Skeletal muscle satellite cell (primary cell): ENCODE measurements around the gene COLQ.

ENCODE experiments used
- H3K27me3 ChIP-seq: 2 replicates; pipeline ENCODE4 v1.7.0; 2013; ENCODE audit warnings: low read length; ENCODE audit not compliant: control insufficient read depth, insufficient read depth
- H3K36me3 ChIP-seq: 2 replicates; pipeline ENCODE4 v1.7.0; 2013; ENCODE audit warnings: mild to moderate bottlenecking, control low read depth, low read length; ENCODE audit not compliant: insufficient read depth
- H3K4me1 ChIP-seq: 2 replicates; pipeline ENCODE4 v1.7.0; 2013; ENCODE audit warnings: low read length; ENCODE audit not compliant: control insufficient read depth, insufficient read depth
- H3K4me2 ChIP-seq: 2 replicates; pipeline ENCODE4 v1.7.0; 2013; ENCODE audit warnings: mild to moderate bottlenecking, low read length
- H3K4me3 ChIP-seq: 2 replicates; pipeline ENCODE4 v1.7.0; 2013; ENCODE audit warnings: low read length
- H3K9ac ChIP-seq: 2 replicates; pipeline ENCODE4 v1.7.0; 2013; ENCODE audit warnings: mild to moderate bottlenecking, low read depth, low read length, moderate library complexity
- H3K9me3 ChIP-seq: replicated peaks from 2 replicates; pipeline ENCODE4 v1.7.0; 2013; ENCODE audit warnings: mild to moderate bottlenecking, control low read depth, low read length

COLQ gene

GRCh38 chr3:15452961-15453360 lies 68.5 kb downstream of the COLQ start:
- Histone ChIP-seq H3K4me2 (no peak overlapping the region), H3K36me3 (no peaks in the 10 kb centered on the region), H3K9me3 (no peaks in the 10 kb centered on the region), H3K9ac (no peak overlapping the region), H3K27me3 (no peaks in the 10 kb centered on the region), H3K4me1 (no peaks in the 10 kb centered on the region), H3K4me3 (no peak overlapping the region)

- no peaks in the 10 kb centered on the region for H3K9me3 ChIP-seq
- H3K36me3 ChIP-seq, result no peaks in the 10 kb centered on the region
- no peak overlapping the region for H3K4me2 ChIP-seq
- H3K9ac ChIP-seq, result no peak overlapping the region
- H3K27me3 ChIP-seq, result no peaks in the 10 kb centered on the region
- H3K4me1 ChIP-seq, result no peaks in the 10 kb centered on the region
- H3K4me3 ChIP-seq, result no peak overlapping the region
Measured at GRCh38 chr3:15452156-15452555, 69.3 kb downstream of the COLQ start.

GRCh38 chr3:15451216-15452113 lies 70.0 kb downstream of the COLQ start:
- no peak overlapping the region for H3K9ac ChIP-seq
- no peaks in the 10 kb centered on the region for H3K9me3 ChIP-seq
- H3K4me1 ChIP-seq, result no peaks in the 10 kb centered on the region
- no peak overlapping the region for H3K4me2 ChIP-seq
- no peaks in the 10 kb centered on the region for H3K36me3 ChIP-seq
- H3K4me3 ChIP-seq, result no peak overlapping the region
- H3K27me3 ChIP-seq, result no peaks in the 10 kb centered on the region

GRCh38 chr3:15450438-15451215 lies 70.9 kb downstream of the COLQ start:
- H3K4me3 ChIP-seq, result no peak overlapping the region
- no peak overlapping the region for H3K9ac ChIP-seq
- no peak overlapping the region for H3K4me2 ChIP-seq
- H3K36me3 ChIP-seq, result no peaks in the 10 kb centered on the region
- no peaks in the 10 kb centered on the region for H3K27me3 ChIP-seq
- no peaks in the 10 kb centered on the region for H3K9me3 ChIP-seq
- no peaks in the 10 kb centered on the region for H3K4me1 ChIP-seq

- Histone ChIP-seq H3K4me2 (no peak overlapping the region), H3K36me3 (no peaks in the 10 kb centered on the region), H3K9ac (no peak overlapping the region), H3K27me3 (no peaks in the 10 kb centered on the region), H3K4me1 (no peaks in the 10 kb centered on the region), H3K9me3 (no peaks in the 10 kb centered on the region), H3K4me3 (no peak overlapping the region)
Measured at GRCh38 chr3:15449489-15450224, 71.8 kb downstream of the COLQ start.

- no peaks in the 10 kb centered on the region for H3K27me3 ChIP-seq
- H3K4me1 ChIP-seq, result peaks cover 21% of the 10 kb centered on the region
- no peak overlapping the region for H3K4me3 ChIP-seq
- H3K4me2 ChIP-seq, result no peak overlapping the region
- H3K36me3 ChIP-seq, result peaks cover 39% of the 10 kb centered on the region
- no peak overlapping the region for H3K9ac ChIP-seq
- H3K9me3 ChIP-seq, result no peaks in the 10 kb centered on the region
Measured at GRCh38 chr3:15443826-15444524, 77.5 kb downstream of the COLQ start.

GRCh38 chr3:15440891-15441290 lies 80.6 kb downstream of the COLQ start:
- Histone ChIP-seq H3K9ac (no peak overlapping the region), H3K4me2 (no peak overlapping the region), H3K36me3 (peaks cover 60% of the 10 kb centered on the region), H3K27me3 (no peaks in the 10 kb centered on the region), H3K4me3 (no peak overlapping the region), H3K9me3 (no peaks in the 10 kb centered on the region), H3K4me1 (peaks cover 27% of the 10 kb centered on the region)

GRCh38 chr3:15439476-15439875 lies 82.0 kb downstream of the COLQ start:
- Histone ChIP-seq H3K9ac (no peak overlapping the region), H3K4me1 (peaks cover 27% of the 10 kb centered on the region), H3K36me3 (peaks cover 74% of the 10 kb centered on the region)

GRCh38 chr3:15438983-15439382 lies 82.5 kb downstream of the COLQ start:
- no peaks in the 10 kb centered on the region for H3K9me3 ChIP-seq
- peaks cover 76% of the 10 kb centered on the region for H3K36me3 ChIP-seq
- H3K4me2 ChIP-seq, result no peak overlapping the region
- H3K27me3 ChIP-seq, result no peaks in the 10 kb centered on the region
- no peak overlapping the region for H3K4me3 ChIP-seq
- no peak overlapping the region for H3K9ac ChIP-seq
- H3K4me1 ChIP-seq, result peaks cover 27% of the 10 kb centered on the region

More at GRCh38 chr3:15439476-15439875, 82.0 kb downstream of the COLQ start:
- Histone ChIP-seq H3K9me3 (no peaks in the 10 kb centered on the region), H3K4me2 (no peak overlapping the region), H3K4me3 (no peak overlapping the region), H3K27me3 (no peaks in the 10 kb centered on the region)

- peaks cover 27% of the 10 kb centered on the region for H3K4me1 ChIP-seq
- H3K4me2 ChIP-seq, result no peak overlapping the region
- peaks cover 76% of the 10 kb centered on the region for H3K36me3 ChIP-seq
- H3K9ac ChIP-seq, result no peak overlapping the region
- H3K27me3 ChIP-seq, result no peaks in the 10 kb centered on the region
- H3K9me3 ChIP-seq, result no peaks in the 10 kb centered on the region
- H3K4me3 ChIP-seq, result no peak overlapping the region
Measured at GRCh38 chr3:15436246-15436645, 85.3 kb downstream of the COLQ start.

GRCh38 chr3:15434756-15435155 lies 86.8 kb downstream of the COLQ start:
- Histone ChIP-seq H3K4me2 (no peak overlapping the region), H3K4me3 (no peak overlapping the region), H3K9me3 (no peaks in the 10 kb centered on the region), H3K4me1 (peaks cover 14% of the 10 kb centered on the region), H3K9ac (no peak overlapping the region), H3K27me3 (no peaks in the 10 kb centered on the region), H3K36me3 (peaks cover 65% of the 10 kb centered on the region)
